Astrocyte (in vitro differentiated cells and primary cell): Measurements from ENCODE around the gene DDTL. TPM values are rescaled to one million over a fixed set of nuclear protein-coding genes. Genes with fewer than 3 reads are reported as not detected.

ENCODE experiments used
- DNase-seq: peaks from one replicate; pipeline ENCODE4 v3.0.0-alpha.2; 2010; ENCODE audit warnings: low read depth
- FAIRE-seq: peaks from 2 replicates; lab custom pipeline; 2011; peaks lifted over from hg19 to GRCh38; lab: Jason Lieb, UNC
- H2AFZ ChIP-seq: 2 replicates; pipeline ENCODE4 v1.6.0; 2012; ENCODE audit warnings: low read depth, low read length, inconsistent platforms
- H3K27ac ChIP-seq: 2 replicates; pipeline ENCODE4 v1.5.1; 2011; ENCODE audit warnings: low read depth, low read length, inconsistent platforms
- H3K27me3 ChIP-seq: 2 replicates; pipeline ENCODE4 v1.6.0; 2011; ENCODE audit warnings: low read length, inconsistent platforms; ENCODE audit not compliant: insufficient read depth
- H3K36me3 ChIP-seq: 2 replicates; pipeline ENCODE4 v1.5.1; 2011; ENCODE audit warnings: low read length, inconsistent platforms; ENCODE audit not compliant: insufficient read depth
- H3K4me1 ChIP-seq: 2 replicates; pipeline ENCODE4 v1.5.1; 2011; ENCODE audit warnings: low read length, inconsistent platforms; ENCODE audit not compliant: insufficient read depth
- H3K4me2 ChIP-seq: 2 replicates; pipeline ENCODE4 v1.6.0; 2012; ENCODE audit warnings: low read length, inconsistent platforms
- H3K4me3 ChIP-seq: 2 replicates; pipeline ENCODE4 v1.5.1; 2011; ENCODE audit warnings: low read depth, mild to moderate bottlenecking, low read length, inconsistent platforms; ENCODE audit not compliant: insufficient read depth
- H3K79me2 ChIP-seq: 2 replicates; pipeline ENCODE4 v1.6.0; 2012; ENCODE audit warnings: mild to moderate bottlenecking, low read length, inconsistent platforms; ENCODE audit not compliant: insufficient read depth
- H3K9ac ChIP-seq: 2 replicates; pipeline ENCODE4 v1.6.0; 2012; ENCODE audit warnings: mild to moderate bottlenecking, low read length, inconsistent platforms
- H3K9me3 ChIP-seq: 2 replicates; pipeline ENCODE4 v1.5.1; 2012; ENCODE audit warnings: low read depth, mild to moderate bottlenecking, low read length, inconsistent platforms; ENCODE audit not compliant: insufficient read depth
- H4K20me1 ChIP-seq: 2 replicates; pipeline ENCODE4 v1.6.0; 2012; ENCODE audit warnings: low read length, inconsistent platforms; ENCODE audit not compliant: insufficient read depth
- H3K27ac Mint-ChIP-seq: one replicate; pipeline ENCODE4 v1.8.0; 2021; ENCODE audit warnings: mild to moderate bottlenecking, mixed read lengths; ENCODE audit not compliant: unreplicated experiment
- H3K27me3 Mint-ChIP-seq: one replicate; pipeline ENCODE4 v1.8.0; 2021; ENCODE audit warnings: low read depth, mixed read lengths; ENCODE audit not compliant: unreplicated experiment
- H3K36me3 Mint-ChIP-seq: one replicate; pipeline ENCODE4 v1.8.0; 2021; ENCODE audit warnings: low read depth, mixed read lengths; ENCODE audit not compliant: unreplicated experiment
- H3K4me1 Mint-ChIP-seq: one replicate; pipeline ENCODE4 v1.8.0; 2021; ENCODE audit warnings: low read depth, mixed read lengths; ENCODE audit not compliant: unreplicated experiment
- H3K4me3 Mint-ChIP-seq: one replicate; pipeline ENCODE4 v1.8.0; 2021; ENCODE audit warnings: mild to moderate bottlenecking, moderate library complexity, mixed read lengths; ENCODE audit not compliant: unreplicated experiment
- H3K9me3 Mint-ChIP-seq: one replicate; pipeline ENCODE4 v1.8.0; 2021; ENCODE audit warnings: mild to moderate bottlenecking, mixed read lengths; ENCODE audit not compliant: unreplicated experiment
- CTCF ChIP-seq: IDR thresholded peaks from 2 replicates; pipeline ENCODE4 v1.5.1; 2011; ENCODE audit warnings: low read depth, mild to moderate bottlenecking, inconsistent platforms, low read length, moderate library complexity; ENCODE audit not compliant: insufficient read depth
- EZH2 ChIP-seq: IDR thresholded peaks from 2 replicates; pipeline ENCODE4 v1.6.1; 2012; ENCODE audit warnings: mild to moderate bottlenecking, low read length, inconsistent platforms; ENCODE audit not compliant: insufficient read depth
- total RNA-seq: library from RNA; stranded (reverse); gene quantifications from 2 replicates; pipeline ENCODE4 v1.2.1, GENCODE V29; 2021

The DDTL gene
- total RNA-seq, 1 donor from 2014 or later: 0.75 TPM

GRCh38 chr22:24003887-24004286 is 37.2 kb downstream of the DDTL start:
- H3K9me3 Mint-ChIP-seq: no peaks in the 10 kb centered on the region
- H3K27ac ChIP-seq: no peak overlapping the region
- no peak overlapping the region for H2AFZ ChIP-seq
- no peaks in the 10 kb centered on the region for H3K27me3 ChIP-seq
- no peak overlapping the region for H3K27ac Mint-ChIP-seq
- no peaks in the 10 kb centered on the region for H3K79me2 ChIP-seq
- H3K4me1 ChIP-seq: no peaks in the 10 kb centered on the region
- no peak for TF ChIP-seq CTCF
- no peak for TF ChIP-seq EZH2
- peaks cover 28% of the 10 kb centered on the region for H3K27me3 Mint-ChIP-seq
- no peak overlapping the region for H3K4me3 ChIP-seq
- no peaks in the 10 kb centered on the region for H3K36me3 Mint-ChIP-seq
- H3K9me3 ChIP-seq: no peaks in the 10 kb centered on the region
- H3K36me3 ChIP-seq: no peaks in the 10 kb centered on the region
- H3K9ac ChIP-seq: no peak overlapping the region
- DNase-seq (no peak), FAIRE-seq (no peak)
- no peak overlapping the region for H3K4me2 ChIP-seq
- H4K20me1 ChIP-seq: no peaks in the 10 kb centered on the region
- no peaks in the 10 kb centered on the region for H3K4me1 Mint-ChIP-seq
- H3K4me3 Mint-ChIP-seq: no peak overlapping the region

DNA sequence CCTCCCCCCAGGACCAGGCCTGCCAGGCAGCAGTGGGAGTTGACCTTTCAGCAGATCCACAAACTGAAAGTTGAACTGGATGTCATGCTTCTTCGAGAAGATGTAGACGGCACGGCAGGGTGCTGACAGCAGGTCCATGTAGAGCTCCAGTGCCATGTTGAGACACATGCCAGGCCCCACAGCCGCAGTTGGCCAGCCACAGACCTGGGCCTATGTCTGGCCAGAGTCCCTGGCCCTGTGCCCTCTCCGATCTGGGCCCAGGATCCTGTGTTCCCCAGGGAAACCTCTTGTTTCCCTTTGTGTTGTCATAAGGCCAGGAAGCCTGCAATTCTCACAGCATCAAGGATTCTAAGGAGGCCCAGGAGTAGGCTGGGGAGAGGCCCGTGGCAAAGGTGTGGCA is 38.5 kb downstream of the DDTL start, which contains the start of gene GSTT4:
Gene GSTT4, minus strand, starts transcription at position 253 of the 400 bp plus-strand sequence. Its CDS starts 97 bp downstream, at position 156.
- Mint-ChIP-seq H3K27me3 (peaks cover 28% of the 10 kb centered on the region), H3K27ac (peak within 1 kb of the TSS; percentile 34), H3K9me3 (no peaks in the 10 kb centered on the region), H3K4me3 (no peak within 1 kb of the TSS), H3K36me3 (no peaks in the 10 kb centered on the region), H3K4me1 (no peaks in the 10 kb centered on the region)
- Histone ChIP-seq H3K27me3 (no peaks in the 10 kb centered on the region), H3K9me3 (no peaks in the 10 kb centered on the region), H3K4me3 (no peak within 1 kb of the TSS), H3K4me2 (no peak within 1 kb of the TSS), H4K20me1 (no peaks in the 10 kb centered on the region), H3K9ac (no peak within 1 kb of the TSS), H2AFZ (no peak within 1 kb of the TSS), H3K4me1 (no peaks in the 10 kb centered on the region), H3K27ac (no peak within 1 kb of the TSS), H3K79me2 (no peaks in the 10 kb centered on the region), H3K36me3 (no peaks in the 10 kb centered on the region)
- FAIRE-seq (no peak), DNase-seq (no peak)
- TF ChIP-seq EZH2: no peak

- H3K4me1 Mint-ChIP-seq: no peaks in the 10 kb centered on the region
- H3K9me3 ChIP-seq: no peaks in the 10 kb centered on the region
- FAIRE-seq (no peak), DNase-seq (no peak)
- H3K36me3 Mint-ChIP-seq: no peaks in the 10 kb centered on the region
- peaks cover 28% of the 10 kb centered on the region for H3K27me3 Mint-ChIP-seq
- H3K9me3 Mint-ChIP-seq: no peaks in the 10 kb centered on the region
- no peaks in the 10 kb centered on the region for H4K20me1 ChIP-seq
- H3K4me2 ChIP-seq: no peak overlapping the region
- H3K36me3 ChIP-seq: no peaks in the 10 kb centered on the region
- peaks cover 1% of the 10 kb centered on the region for H3K79me2 ChIP-seq
- no peak overlapping the region for H3K4me3 Mint-ChIP-seq
- H3K4me3 ChIP-seq: no peak overlapping the region
- H3K4me1 ChIP-seq: no peaks in the 10 kb centered on the region
- no peak overlapping the region for H3K9ac ChIP-seq
- H2AFZ ChIP-seq: no peak overlapping the region
- no peak overlapping the region for H3K27ac Mint-ChIP-seq
- H3K27ac ChIP-seq: no peak overlapping the region
- no peaks in the 10 kb centered on the region for H3K27me3 ChIP-seq
- no peak for TF ChIP-seq CTCF
- no peak for TF ChIP-seq EZH2
Observed at GRCh38 chr22:24006207-24006913, 39.7 kb downstream of the DDTL start.
